Measurements from ENCODE around the gene ING5. TPM values are rescaled to one million over a fixed set of nuclear protein-coding genes. Genes with fewer than 3 reads are reported as not detected.

ING5 gene
- total RNA-seq, 2 experiments from 2014 or later, result 51.2 to 51.3 TPM

DNA sequence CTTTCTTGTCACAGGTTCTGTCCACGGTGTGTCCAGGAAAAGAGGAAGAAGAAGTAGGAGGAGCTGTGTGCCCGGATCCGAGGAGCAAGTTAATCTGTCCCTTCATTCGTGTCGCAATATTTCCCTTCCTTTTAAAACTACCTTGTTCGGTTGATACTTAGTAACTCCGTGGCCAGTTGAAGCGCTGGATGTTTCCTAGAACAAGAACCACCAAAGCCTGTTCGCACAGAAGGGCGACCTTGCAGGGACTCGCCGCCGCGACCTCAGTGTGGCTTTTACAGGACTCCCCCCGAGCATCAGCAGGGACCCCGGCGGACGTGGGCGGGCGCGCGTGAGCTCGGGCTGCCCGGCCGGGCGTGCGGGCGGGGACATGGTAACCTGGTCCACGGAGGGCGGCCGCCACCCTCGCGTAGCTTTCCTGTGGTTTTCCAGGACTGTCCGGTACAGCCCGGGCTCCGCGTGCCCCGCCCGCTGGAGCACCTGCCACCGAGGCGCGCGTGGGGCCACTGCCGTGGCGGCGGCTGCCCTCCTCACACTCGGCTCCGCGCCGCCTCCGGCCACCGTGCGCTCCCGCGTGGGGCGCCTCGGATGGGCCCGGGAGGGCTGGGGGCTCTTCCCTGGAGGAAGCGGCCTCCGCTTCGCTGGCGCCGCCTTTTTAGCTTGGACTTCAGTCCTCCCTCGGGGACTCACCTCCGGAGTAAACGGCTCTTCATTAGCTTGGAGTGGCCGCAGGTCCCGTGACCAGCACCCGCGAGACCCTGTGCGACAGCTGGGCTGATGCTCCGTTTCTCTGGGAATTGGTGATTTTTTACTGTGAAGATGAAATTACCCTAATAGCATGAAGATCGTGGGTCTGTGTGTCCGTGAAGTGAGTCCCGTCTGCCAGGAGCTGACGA lies 23.4 kb downstream of the ING5 start:
- Histone ChIP-seq H3K27me3 (ENCODE audit: control insufficient read depth in 1 of 2, insufficient read depth in 2 of 2, low read length in 2 of 2) (no peaks in the 10 kb centered on the region), H3K4me3 (ENCODE audit: low read length) (no peak overlapping the region), H3K36me3 (ENCODE audit: insufficient read depth, low read length) (peaks cover 34% of the 10 kb centered on the region), H3K4me1 (ENCODE audit: insufficient read depth, low read length) (no peaks in the 10 kb centered on the region), H3K9me3 (ENCODE audit: control insufficient read depth in 1 of 2, insufficient read depth in 1 of 2, low read length in 2 of 2) (peaks cover 0 to 20% of the 10 kb centered on the region in 2 experiments), H3K27ac (ENCODE audit: low read depth in 1 of 2, low read length in 2 of 2) (no peak overlapping the region)
- intact Hi-C loops (cut with DNase I, micrococcal nuclease), result no loop called here
- TF ChIP-seq CTCF (IDR thresholded peaks at IDR 0.05), result no peak
- Mint-ChIP-seq H3K9me3 (no peaks in the 10 kb centered on the region), H3K4me3 (no peak overlapping the region), H3K36me3 (ENCODE audit: low read depth) (peaks cover 42% of the 10 kb centered on the region), H3K27me3 (no peaks in the 10 kb centered on the region), H3K27ac (no peak overlapping the region), H3K4me1 (ENCODE audit: low read depth) (no peaks in the 10 kb centered on the region)
- ChIA-PET CTCF (no interaction called here), POLR2A (interaction anchor here (0.7 kb wide), 1 partner anchor 130 kb away, joined by 3 read pairs; no protein-coding TSS in a partner anchor)
- ATAC-seq (ENCODE audit: poor library complexity) (no peak), DNase-seq (no peak)

GRCh38 chr2:241726459-241726858 lies 24.6 kb downstream of the ING5 start:
- Mint-ChIP-seq H3K4me3 (no peak overlapping the region), H3K27me3 (no peaks in the 10 kb centered on the region), H3K9me3 (no peaks in the 10 kb centered on the region), H3K4me1 (ENCODE audit: low read depth) (no peaks in the 10 kb centered on the region), H3K27ac (no peak overlapping the region), H3K36me3 (ENCODE audit: low read depth) (peaks cover 33% of the 10 kb centered on the region)
- no peak for DNase-seq
- CTCF ChIA-PET, result no interaction called here
- Histone ChIP-seq H3K36me3 (ENCODE audit: insufficient read depth, low read length) (peaks cover 22% of the 10 kb centered on the region), H3K9me3 (ENCODE audit: control insufficient read depth in 1 of 2, insufficient read depth in 1 of 2, low read length in 2 of 2) (peaks cover 0 to 20% of the 10 kb centered on the region in 2 experiments), H3K4me3 (ENCODE audit: low read length) (no peak overlapping the region), H3K4me1 (ENCODE audit: insufficient read depth, low read length) (peaks cover 6% of the 10 kb centered on the region), H3K27me3 (ENCODE audit: control insufficient read depth in 1 of 2, insufficient read depth in 2 of 2, low read length in 2 of 2) (no peaks in the 10 kb centered on the region), H3K27ac (ENCODE audit: low read depth in 1 of 2, low read length in 2 of 2) (no peak overlapping the region)
- POLR2A ChIA-PET, result interaction anchor here (0.6 kb wide), 1 partner anchor 34 kb away, joined by 3 read pairs; no protein-coding TSS in a partner anchor
- TF ChIP-seq CTCF (IDR thresholded peaks at IDR 0.05), result no peak
- ATAC-seq (ENCODE audit: poor library complexity), result no peak
- intact Hi-C loops (cut with DNase I, micrococcal nuclease), result no loop called here

- Histone ChIP-seq H3K36me3 (ENCODE audit: insufficient read depth, low read length) (peaks cover 13% of the 10 kb centered on the region), H3K27me3 (ENCODE audit: control insufficient read depth in 1 of 2, insufficient read depth in 2 of 2, low read length in 2 of 2) (no peaks in the 10 kb centered on the region), H3K4me1 (ENCODE audit: insufficient read depth, low read length) (peaks cover 14% of the 10 kb centered on the region), H3K4me3 (ENCODE audit: low read length) (no peak overlapping the region), H3K9me3 (ENCODE audit: control insufficient read depth in 1 of 2, insufficient read depth in 1 of 2, low read length in 2 of 2) (peaks cover 0 to 6% of the 10 kb centered on the region in 2 experiments), H3K27ac (ENCODE audit: low read depth in 1 of 2, low read length in 2 of 2) (no peak overlapping the region)
- POLR2A ChIA-PET, result no interaction called here
- H3K4me1 Mint-ChIP-seq (ENCODE audit: low read depth), result peaks cover 2% of the 10 kb centered on the region
- H3K9me3 Mint-ChIP-seq, result no peaks in the 10 kb centered on the region
- intact Hi-C loops (cut with DNase I, micrococcal nuclease), result no loop called here
- no peak overlapping the region for H3K27ac Mint-ChIP-seq
- no peak for TF ChIP-seq CTCF (IDR thresholded peaks at IDR 0.05)
- DNase-seq (no peak), ATAC-seq (ENCODE audit: poor library complexity) (no peak)
- H3K36me3 Mint-ChIP-seq (ENCODE audit: low read depth), result peaks cover 19% of the 10 kb centered on the region
- H3K27me3 Mint-ChIP-seq, result no peaks in the 10 kb centered on the region
- no peak overlapping the region for H3K4me3 Mint-ChIP-seq
- CTCF ChIA-PET, result interaction anchor here (1.1 kb wide), 1 partner anchor 25 kb away, joined by 3 read pairs; no protein-coding TSS in a partner anchor
Observed at GRCh38 chr2:241728000-241728399, 26.2 kb downstream of the ING5 start.

Measured in CD4-positive, alpha-beta T cell (primary cell).